NK-92 treated with Interleukin-12 subunit alpha and Interleukin-12 subunit beta, amount 100 ng/mL, for 24 hours (cell line): Measurements from ENCODE around the gene TMEM106A.
"Not testable (repeated sequence)": the region's sequence is repeated elsewhere in the genome, so short reads cannot be mapped to it uniquely, and the experiment has no call there.

Experiments used
- DNase-seq: peaks from one replicate; lab custom pipeline; 2025; lab: John Stamatoyannopoulos, UW

Gene TMEM106A

GRCh38 chr17:43215341-43215740 lies 3.7 kb downstream of the TMEM106A start:
- no peak for DNase-seq

GRCh38 chr17:43216369-43216761 lies 4.7 kb downstream of the TMEM106A start:
- no peak for DNase-seq

GRCh38 chr17:43216762-43217613 lies 5.3 kb downstream of the TMEM106A start:
- DNase-seq, result no peak

- DNase-seq, result no peak
These were observed 6.0 kb downstream of the TMEM106A start for GRCh38 chr17:43217614-43218087.

- no peak for DNase-seq
These were observed 7.3 kb downstream of the TMEM106A start for GRCh38 chr17:43219001-43219400.

- DNase-seq, result no peak
These were observed 8.2 kb downstream of the TMEM106A start for GRCh38 chr17:43219746-43220380.

- DNase-seq, result no peak
These were observed 8.9 kb downstream of the TMEM106A start for GRCh38 chr17:43220511-43221125.

GRCh38 chr17:43224146-43224705 lies 12.6 kb downstream of the TMEM106A start:
- DNase-seq, result no peak

- no peak for DNase-seq
These were observed 14.7 kb downstream of the TMEM106A start for GRCh38 chr17:43226393-43226792.

GRCh38 chr17:43228020-43228782 lies 16.5 kb downstream of the TMEM106A start, which contains the start of gene CCDC200:
Gene CCDC200 (minus strand): TSS chr17:43228623. CDS start chr17:43228554, 69 bp downstream.
- not testable (repeated sequence) for DNase-seq

- not testable (repeated sequence) for DNase-seq
These were observed 19.7 kb downstream of the TMEM106A start for GRCh38 chr17:43231205-43232020.

- not testable (repeated sequence) for DNase-seq
These were observed 20.5 kb downstream of the TMEM106A start for GRCh38 chr17:43232021-43232699.

- DNase-seq, result not testable (repeated sequence)
These were observed 21.6 kb downstream of the TMEM106A start for GRCh38 chr17:43233263-43233662.

- DNase-seq, result not testable (repeated sequence)
These were observed 22.2 kb downstream of the TMEM106A start, which contains the start of gene RNU2-1 for GRCh38 chr17:43233877-43234276. Gene RNU2-1 (minus strand): TSS chr17:43233977.

- not testable (repeated sequence) for DNase-seq
These were observed 27.9 kb downstream of the TMEM106A start for GRCh38 chr17:43239597-43239996.

- DNase-seq, result not testable (repeated sequence)
These were observed 29.1 kb downstream of the TMEM106A start for GRCh38 chr17:43240596-43241352.

GRCh38 chr17:43246456-43246855 lies 34.8 kb downstream of the TMEM106A start:
- DNase-seq, result not testable (repeated sequence)
